HG03175 (cell line): ENCODE data around the gene TREML4.
A peak's percentile ranks its signal among the peaks of the same experiment; 100 is the strongest.
"Not testable (repeated sequence)": the region's sequence is repeated elsewhere in the genome, so short reads cannot be mapped to it uniquely, and the experiment has no call there.

Experiments used
- ATAC-seq: cut with Tn5 transposase; IDR thresholded peaks from one replicate; pipeline ENCODE4 v1.9.1; 2021; ENCODE audit warnings: mild to moderate bottlenecking, moderate library complexity; ENCODE audit not compliant: unreplicated experiment

TREML4 gene, protein sequence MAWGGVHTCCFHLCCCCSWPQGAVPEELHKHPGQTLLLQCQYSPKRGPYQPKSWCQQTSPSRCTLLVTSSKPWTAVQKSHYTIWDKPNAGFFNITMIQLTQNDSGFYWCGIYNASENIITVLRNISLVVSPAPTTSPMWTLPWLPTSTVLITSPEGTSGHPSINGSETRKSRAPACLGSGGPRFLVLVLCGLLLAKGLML

DNA sequence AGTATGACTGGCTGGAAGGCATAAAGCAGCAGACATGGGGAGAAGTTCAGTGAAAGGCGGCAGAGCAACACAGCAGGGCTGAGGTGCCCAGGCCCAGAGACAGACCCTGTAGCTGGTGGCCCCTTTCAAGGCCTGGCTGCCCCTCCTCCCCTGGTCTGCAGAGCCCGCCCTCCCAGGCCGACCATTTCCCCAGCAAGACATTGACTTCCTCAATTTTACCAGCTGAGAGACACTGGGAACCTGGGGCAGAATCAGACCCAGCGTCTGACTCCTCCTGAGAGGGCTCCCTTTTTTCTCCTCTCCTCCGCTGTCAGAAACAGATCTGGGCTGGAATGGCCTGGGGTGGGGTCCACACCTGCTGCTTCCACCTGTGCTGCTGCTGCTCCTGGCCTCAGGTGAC lies at the start of gene TREML4:
Gene TREML4, plus strand, starts transcription at position 254 of the 400 bp plus-strand sequence. Its CDS starts 79 bp downstream, at position 333.
- ATAC-seq, result no peak

- no peak for ATAC-seq
These were observed 49.0 kb upstream of the TREML4 start for GRCh38 chr6:41179163-41179562.

DNA sequence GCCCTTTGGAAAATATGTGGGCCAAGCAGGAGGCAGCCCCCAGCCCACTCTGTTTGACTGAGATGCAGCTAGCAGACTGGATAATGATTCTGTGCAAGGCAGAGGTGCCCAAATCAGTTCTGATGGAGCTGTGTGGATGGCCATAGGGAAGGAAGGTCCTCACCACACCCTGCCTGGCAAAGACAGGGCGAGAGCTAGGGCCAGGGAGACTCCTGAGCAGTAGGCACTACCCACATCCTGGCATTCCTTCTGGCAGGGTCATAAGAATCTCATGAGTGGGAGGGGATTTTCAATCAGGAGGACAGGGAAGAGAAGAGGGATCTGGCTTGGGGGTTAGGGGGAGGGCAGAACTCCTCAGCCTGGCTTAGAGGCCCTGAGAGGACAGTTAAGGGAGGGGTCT lies 46.6 kb upstream of the TREML4 start:
- ATAC-seq, result no peak

GRCh38 chr6:41182069-41183034 lies 45.8 kb upstream of the TREML4 start:
- peak; percentile 71 for ATAC-seq

GRCh38 chr6:41184761-41185160 lies 43.4 kb upstream of the TREML4 start:
- ATAC-seq, result no peak

GRCh38 chr6:41186031-41186562 lies 42.1 kb upstream of the TREML4 start:
- ATAC-seq, result no peak

DNA sequence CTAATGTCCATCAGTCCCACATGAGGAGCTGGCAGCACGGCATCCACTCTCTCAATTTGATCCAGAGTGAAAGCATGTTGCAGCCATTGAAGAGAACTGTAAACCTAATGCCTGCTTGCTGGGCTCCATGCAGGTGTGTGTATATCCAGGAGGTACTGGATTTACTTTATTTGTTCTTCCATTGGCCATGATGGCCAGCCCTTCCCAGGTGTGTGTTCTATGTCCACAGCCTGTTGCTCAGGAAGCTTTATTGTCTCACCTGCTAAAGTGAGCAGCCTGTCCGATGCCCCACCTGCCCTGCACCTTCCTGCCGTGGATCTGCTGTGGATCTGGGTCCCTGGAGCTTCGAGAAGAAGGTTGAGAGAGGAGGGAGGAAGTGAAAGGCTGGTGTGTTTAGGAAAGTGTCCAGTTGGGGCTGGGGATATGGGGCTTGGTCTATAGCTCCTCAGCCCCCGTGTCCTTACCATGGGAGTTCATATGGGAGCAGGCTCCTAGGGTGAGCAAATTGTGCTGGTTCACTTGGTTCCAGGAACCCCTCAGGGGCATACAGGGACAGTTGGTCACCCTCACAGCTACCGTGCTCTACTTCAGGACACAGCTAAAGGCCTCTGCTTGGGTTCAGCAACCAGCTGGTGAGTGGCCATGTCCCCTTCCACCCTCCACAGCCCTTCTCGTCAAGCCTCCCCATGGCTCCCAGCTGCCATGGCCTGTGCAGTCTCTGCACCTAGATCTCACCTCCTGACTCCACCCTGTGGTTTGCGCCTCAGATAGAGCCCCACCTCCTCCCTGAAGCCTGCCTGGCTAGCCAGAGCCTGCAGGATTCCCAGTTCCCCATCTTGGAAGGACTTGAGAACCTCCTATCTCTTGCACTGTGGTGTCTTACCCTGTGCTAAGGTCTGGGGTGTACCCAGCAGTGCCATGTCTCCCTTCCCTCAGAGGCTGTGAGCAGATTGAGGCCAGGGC lies 39.9 kb upstream of the TREML4 start:
- ATAC-seq, result no peak

DNA sequence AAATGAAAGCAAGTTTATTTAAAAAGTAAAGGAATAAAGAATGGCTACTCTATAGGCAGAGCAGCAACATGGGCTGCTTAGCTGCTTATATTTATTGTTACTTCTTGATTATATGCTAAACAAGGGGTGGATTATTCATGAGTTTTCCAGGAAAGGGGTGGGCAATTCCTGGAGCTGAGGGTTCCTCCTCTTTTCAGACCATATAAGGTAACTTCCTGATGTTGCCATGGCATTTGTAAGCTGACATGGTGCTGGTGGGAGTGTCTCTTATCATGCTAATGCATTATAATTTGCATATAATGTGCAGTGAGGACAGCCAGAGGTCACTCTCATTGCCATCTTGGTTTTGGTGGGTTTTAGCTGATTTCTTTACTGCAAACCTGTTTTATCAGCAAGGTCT lies 39.1 kb upstream of the TREML4 start:
- ATAC-seq, result not testable (repeated sequence)

GRCh38 chr6:41189967-41190366 lies 38.2 kb upstream of the TREML4 start:
- ATAC-seq, result no peak

GRCh38 chr6:41190791-41191190 lies 37.4 kb upstream of the TREML4 start:
- no peak for ATAC-seq

GRCh38 chr6:41191569-41191968 lies 36.6 kb upstream of the TREML4 start:
- no peak for ATAC-seq

DNA sequence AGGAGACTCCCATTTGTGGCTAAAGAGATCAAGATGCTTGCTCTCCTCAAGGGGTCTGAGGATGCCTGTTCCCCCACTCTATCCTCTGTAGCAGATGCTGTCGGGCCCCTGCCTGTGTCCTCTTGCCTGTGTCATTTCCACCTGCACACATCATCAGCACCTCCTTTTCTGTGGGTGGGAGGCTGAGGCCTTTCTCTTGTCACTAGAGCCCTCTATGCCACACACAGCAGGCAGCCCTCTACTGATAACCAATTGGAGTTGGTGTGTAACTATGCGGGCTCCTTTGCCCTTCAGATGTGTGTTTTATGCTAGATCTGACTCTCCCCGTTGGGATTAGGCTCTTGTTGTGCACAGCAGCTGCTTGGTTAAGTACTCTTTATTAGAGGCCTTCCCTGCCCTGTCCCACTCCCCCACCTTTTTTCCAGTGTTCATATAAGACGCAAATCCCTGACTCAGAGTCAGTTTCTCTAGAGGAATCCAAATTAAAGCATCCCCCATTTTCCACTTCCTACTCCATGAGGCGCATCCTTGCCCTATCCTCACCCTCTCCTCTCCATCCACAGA lies 34.9 kb upstream of the TREML4 start:
- ATAC-seq, result no peak

DNA sequence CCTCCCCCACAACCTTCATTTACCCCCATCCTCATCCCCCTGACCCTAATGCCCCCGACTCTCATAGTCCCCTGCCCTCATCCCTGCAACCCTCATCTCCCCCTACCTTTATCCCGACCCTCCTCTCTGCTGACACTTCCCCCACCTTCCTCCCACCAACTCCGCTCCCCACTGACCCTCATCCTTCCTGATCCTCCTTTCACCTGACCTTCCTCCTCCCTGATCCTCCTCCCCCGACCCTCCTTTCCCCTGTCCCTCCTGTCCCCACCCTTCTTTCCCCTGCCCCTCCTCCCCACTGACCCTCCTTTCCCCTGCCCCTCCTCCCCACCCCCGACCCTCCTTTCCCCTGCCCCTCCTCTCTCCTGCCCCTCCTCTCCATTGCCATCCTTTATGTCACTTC lies 34.3 kb upstream of the TREML4 start:
- ATAC-seq, result no peak

DNA sequence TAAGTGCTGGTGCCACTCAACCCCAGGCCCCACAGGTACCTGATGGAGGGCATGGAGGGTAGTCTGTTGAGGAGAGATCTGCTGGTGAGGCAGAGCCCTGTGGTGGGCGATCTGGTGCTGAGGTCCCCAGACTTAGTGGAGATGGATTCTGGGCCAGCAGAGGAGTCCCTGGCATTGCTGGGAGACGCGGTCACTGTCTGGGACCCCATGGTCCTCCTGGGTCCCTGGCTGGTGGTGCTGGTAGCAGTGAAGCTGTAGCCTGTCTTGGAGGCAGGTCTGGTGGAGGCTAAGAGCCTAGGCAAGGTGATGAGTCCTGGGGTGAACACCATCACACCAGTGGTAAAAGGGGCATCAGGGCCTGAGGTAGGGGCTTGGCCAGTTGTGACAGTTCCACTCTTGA lies 33.8 kb upstream of the TREML4 start:
- ATAC-seq, result no peak

GRCh38 chr6:41197234-41197633 lies 30.9 kb upstream of the TREML4 start:
- ATAC-seq, result no peak

GRCh38 chr6:41199552-41200246 lies 28.4 kb upstream of the TREML4 start:
- peak; percentile 50 for ATAC-seq

GRCh38 chr6:41200296-41200900 lies 27.8 kb upstream of the TREML4 start:
- peak; percentile 30 for ATAC-seq

DNA sequence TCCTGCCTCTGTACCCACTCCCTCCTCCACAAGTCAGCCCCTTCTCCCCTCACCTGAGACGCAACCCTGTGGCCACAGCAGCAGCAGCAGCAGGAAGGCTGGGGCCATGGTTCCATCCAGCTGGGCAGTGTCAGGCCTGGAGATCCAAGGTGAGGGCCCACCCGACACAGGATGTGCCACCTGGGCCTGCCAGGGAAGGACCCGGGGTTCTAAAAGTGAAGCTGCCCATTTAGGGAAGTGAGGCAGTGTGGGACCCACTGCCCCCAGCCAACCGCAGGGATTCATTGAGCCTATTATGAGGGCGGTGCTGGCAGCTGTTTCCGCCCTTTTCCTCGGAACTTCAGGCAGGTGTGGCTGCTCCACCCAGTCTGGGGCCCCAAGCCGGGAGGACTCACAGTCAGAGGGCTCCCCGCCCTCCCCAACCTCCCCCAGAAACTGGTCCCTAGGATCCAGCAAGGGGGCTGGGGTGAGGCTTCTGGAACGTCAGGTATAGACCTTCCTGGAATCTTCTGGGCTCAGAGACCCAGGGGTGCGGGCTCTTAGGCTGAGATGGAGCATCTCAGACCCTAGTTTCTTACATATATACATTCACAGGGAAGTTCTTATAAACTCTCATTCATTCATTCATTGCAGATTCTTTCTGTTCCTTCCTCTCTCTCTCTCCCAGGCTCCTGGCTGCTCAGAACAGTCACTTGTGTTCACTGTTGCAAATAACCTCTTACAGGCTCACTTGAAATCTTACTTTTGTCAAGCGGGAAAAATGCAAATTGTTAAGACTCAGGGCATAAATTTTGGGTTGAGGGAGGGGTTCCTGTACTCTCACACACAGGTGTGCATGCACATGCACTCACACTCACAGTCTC lies 27.0 kb upstream of the TREML4 start, which contains the start of gene TREML2:
Gene TREML2, minus strand, starts transcription at position 249 of the 863 bp plus-strand sequence. Its CDS starts 141 bp downstream, at position 108.
- ATAC-seq, result peak; percentile 40
